SKM-1 (cell line): ENCODE data around the gene KIF26B.

Source experiments
- DNase-seq: peaks from one replicate; lab custom pipeline; 2025; ENCODE audit not compliant: unreplicated experiment; lab: John Stamatoyannopoulos, UW

Gene KIF26B

GRCh38 chr1:245168906-245169305 is 14.1 kb downstream of the KIF26B start:
- no peak for DNase-seq

GRCh38 chr1:245169376-245169775 is 14.6 kb downstream of the KIF26B start:
- DNase-seq = no peak

- DNase-seq = no peak
Measured at GRCh38 chr1:245172026-245172425, 17.2 kb downstream of the KIF26B start.

GRCh38 chr1:245172829-245173228 is 18.0 kb downstream of the KIF26B start:
- no peak for DNase-seq

- DNase-seq = no peak
Measured at GRCh38 chr1:245173446-245174211, 18.8 kb downstream of the KIF26B start.

- no peak for DNase-seq
Measured at GRCh38 chr1:245177071-245177900, 22.5 kb downstream of the KIF26B start.

GRCh38 chr1:245179706-245180105 is 24.9 kb downstream of the KIF26B start:
- DNase-seq = no peak

- no peak for DNase-seq
Measured at GRCh38 chr1:245180496-245181157, 25.8 kb downstream of the KIF26B start.

- DNase-seq = no peak
Measured at GRCh38 chr1:245181158-245181517, 26.4 kb downstream of the KIF26B start.

- no peak for DNase-seq
Measured at GRCh38 chr1:245182028-245182427, 27.2 kb downstream of the KIF26B start.

- DNase-seq = no peak
Measured at GRCh38 chr1:245183429-245183828, 28.6 kb downstream of the KIF26B start.

- no peak for DNase-seq
Measured at GRCh38 chr1:245184779-245185178, 30.0 kb downstream of the KIF26B start.

- peak; percentile 52 for DNase-seq
Measured at GRCh38 chr1:245188403-245188802, 33.6 kb downstream of the KIF26B start.

GRCh38 chr1:245195398-245195797 is 40.6 kb downstream of the KIF26B start:
- DNase-seq = no peak

GRCh38 chr1:245197121-245197520 is 42.3 kb downstream of the KIF26B start:
- DNase-seq = no peak

GRCh38 chr1:245197911-245198379 is 43.2 kb downstream of the KIF26B start:
- no peak for DNase-seq

GRCh38 chr1:245198748-245199516 is 44.1 kb downstream of the KIF26B start:
- DNase-seq = no peak

- no peak for DNase-seq
Measured at GRCh38 chr1:245200146-245200545, 45.4 kb downstream of the KIF26B start.

GRCh38 chr1:245201201-245201600 is 46.4 kb downstream of the KIF26B start:
- no peak for DNase-seq

GRCh38 chr1:245201827-245202226 is 47.0 kb downstream of the KIF26B start:
- DNase-seq = no peak

- DNase-seq = no peak
Measured at GRCh38 chr1:245205396-245205795, 50.6 kb downstream of the KIF26B start.
